Right hindlimb (tissue), 1 donor: ENCODE data around the gene C5orf46.
"Not testable (repeated sequence)": the region's sequence is repeated elsewhere in the genome, so short reads cannot be mapped to it uniquely, and the experiment has no call there.

Experiments
- DNase-seq: peaks from one replicate; pipeline ENCODE4 v3.0.0-alpha.2; 2018

Gene C5orf46

DNA sequence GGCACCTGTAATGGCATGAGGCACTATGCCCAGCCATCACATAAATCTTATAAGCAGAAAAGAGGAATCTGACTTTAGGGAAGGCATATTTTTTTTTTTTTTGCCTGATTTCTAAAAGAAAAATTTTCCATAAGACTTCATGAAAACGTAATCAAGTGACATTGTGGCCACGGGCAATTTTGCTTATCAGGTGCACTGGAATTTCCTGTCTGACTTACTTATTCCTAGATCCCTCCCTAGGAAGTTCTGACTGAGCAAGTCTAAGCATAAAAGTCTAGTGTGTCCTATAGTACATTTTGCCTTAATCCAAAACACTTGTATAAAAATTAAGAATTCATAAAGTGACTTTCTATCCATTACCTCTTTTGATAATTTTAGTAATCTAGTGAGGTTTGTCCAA is 12.5 kb downstream of the C5orf46 start:
- DNase-seq: no peak

DNA sequence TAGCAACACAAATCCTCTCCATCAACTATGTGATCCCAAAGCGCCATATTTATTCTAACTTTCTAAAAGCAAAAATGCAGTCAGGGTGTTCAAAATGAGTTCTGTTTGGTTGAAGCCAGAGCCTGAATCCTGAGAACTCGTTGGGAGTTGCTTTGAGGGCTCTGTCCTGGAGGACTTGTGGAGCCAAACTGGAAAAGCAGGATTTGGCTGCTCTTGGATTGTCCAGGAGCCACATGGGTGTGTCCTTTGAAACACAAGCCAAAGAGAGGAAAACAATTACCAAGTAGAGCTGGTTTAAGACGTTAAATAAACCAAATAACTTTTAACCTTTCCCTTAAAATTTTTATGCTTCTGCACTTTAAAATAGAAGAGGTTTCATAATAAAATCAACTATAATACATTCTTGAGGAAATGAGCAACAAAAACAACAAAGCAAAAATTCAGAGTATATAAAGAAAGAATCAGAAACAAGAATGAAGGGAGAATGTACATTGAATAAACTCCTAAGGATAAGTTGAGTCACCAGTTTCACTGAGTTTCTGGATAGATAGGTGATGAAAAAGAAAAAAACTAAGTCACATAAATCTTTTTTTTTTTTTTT is 13.5 kb downstream of the C5orf46 start:
- no peak for DNase-seq

DNA sequence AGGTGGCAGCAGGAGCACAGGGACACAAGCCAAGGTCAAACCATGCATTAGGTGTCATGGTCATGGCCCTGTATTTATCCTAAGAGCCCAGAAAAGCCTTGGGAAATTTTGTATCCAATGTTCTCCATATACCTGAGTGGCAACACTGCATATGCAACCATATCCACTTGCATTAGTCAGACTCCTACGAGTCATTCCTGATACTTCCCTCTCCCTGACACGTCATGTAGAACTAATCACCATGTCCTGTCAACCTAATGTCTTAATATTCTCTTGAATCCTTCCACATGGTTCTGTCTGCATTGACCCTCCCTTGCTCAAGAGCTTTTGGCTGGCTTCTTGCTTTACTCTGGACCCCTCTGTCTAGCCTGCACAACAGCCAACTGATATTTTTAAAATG is 18.4 kb downstream of the C5orf46 start:
- no peak for DNase-seq

DNA sequence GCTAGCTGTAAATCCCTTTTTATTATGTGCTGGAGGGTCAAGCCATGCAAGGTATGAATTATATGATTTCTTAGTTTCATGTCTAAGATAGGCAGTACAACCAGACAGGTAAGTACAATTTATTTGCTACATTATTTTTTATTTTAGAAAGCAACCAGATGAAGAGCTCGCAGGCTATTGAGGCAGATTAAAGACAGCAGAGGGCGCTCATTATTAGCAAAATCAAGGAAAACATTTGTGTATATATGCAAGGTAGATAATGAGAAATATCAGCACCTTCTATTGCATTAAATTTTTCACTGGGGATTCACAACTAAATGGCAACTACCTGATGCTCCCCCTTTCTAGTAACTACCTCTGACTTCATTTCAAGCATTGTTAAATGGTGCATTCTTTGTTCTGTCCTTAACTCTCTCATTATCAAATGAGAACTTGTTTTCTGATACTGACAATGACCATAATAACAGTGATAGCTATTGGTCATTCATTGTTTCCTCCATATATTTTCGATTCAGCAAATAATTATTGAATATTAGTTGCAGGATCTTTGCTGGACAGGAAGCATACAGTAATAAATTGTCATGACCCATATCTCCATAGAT is 19.2 kb downstream of the C5orf46 start:
- DNase-seq: no peak

DNA sequence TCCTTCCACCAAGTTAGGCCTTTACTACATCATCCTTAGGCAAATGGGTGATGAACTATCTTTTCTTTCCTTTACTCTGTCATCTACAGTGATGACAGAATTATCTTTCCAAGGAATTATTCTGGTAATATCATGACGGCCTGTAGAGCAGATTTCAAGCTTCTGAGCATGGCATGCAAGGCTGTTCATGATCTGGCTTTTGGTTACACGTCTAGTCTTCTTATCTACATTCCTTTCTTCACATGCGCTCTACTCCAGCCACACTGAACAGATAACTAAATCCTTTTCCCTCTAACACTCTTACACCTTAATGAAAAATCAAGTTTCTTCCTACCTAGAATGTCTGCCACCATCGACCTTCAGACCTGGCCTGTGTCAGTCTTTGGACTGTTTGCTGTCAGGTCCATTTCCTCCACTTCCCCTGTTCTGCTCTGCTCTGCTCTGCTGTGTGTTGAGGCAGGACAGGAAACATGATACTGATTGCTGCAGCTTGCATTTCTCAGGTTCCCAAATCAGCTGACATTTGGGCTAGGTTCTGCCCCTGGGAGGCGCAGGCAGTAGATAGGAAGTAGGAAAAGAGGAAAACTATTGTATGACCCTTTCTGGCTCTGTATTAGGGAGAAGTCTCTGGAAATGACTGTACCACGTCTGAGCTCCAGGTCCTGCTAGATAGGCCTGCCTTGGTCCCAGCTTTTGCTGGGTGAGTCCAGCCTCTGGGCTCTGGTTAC is 23.6 kb downstream of the C5orf46 start:
- DNase-seq: no peak

DNA sequence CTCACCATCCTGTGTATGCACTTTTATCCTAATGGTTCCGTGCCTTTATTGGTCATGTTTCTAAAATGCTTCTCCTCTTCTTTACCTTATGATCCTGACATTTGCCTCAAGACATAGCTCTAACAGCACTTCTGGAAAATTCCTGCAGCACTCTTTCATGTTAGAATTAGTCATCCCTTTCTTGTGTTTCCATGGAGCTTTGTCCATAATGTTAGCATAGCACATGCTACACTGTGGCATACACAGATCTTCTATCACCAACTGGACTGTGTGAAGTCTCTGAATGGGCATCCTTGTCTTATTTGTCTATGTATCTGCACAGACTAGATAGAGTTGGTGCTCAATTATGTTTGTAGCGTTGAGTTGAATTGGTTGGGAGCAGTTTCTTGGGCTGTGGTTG is 25.9 kb downstream of the C5orf46 start:
- DNase-seq: no peak

DNA sequence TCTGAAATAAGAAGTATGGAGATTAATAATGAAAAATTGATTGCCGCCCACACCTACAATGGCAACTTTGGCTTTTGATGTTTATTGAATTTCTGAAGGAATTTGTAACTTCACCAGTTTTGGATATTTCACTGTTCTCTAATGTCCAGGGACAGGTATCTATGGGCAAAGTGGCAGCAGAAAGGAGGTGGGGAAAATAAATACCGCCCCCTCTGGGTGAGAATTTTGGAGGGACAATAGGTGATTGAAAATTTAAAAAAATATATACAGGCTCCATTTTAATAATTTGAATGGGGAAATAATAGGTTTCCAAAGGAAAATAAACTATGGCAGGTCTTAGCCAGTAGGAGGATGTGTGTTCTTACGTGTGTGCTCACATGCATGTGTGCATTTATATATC is 26.6 kb downstream of the C5orf46 start:
- no peak for DNase-seq

DNA sequence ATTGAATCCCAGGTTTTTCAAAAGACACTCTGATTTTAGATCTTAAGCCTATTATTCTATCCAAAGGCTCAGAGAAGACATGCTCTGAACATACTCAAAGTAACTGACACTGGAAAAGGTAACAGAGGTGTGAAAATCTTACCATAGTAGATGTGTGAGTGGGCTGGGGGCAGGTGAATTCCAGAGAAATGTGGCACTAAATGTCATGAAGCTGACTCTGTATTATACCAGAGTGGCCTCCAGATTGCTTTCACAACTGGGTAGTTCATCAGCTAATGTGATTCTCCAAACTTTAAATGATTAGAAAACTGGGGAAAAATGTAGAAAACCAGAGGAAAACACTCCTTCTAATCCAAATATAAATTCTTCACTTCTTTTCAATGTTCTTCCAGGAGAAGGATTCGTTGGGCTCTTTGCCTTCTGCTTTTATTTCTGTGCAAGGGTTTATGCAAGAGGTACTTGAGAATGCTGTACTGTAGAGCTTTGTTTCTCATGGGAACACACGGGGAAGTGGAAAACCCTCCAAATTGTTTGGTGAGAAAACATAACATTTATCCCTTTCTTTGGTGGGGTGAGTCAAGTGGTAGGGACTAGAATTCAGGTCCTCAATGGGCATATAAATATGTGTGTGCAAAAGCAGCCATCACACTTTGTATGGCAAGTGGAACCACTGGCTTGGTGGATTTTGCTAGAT is 28.1 kb downstream of the C5orf46 start, which contains the start of gene SCGB3A2:
SCGB3A2 (plus strand) TSS at position 646 of the 694 bp plus-strand sequence. CDS start 93 bp downstream, outside the sequence.
- DNase-seq: no peak

DNA sequence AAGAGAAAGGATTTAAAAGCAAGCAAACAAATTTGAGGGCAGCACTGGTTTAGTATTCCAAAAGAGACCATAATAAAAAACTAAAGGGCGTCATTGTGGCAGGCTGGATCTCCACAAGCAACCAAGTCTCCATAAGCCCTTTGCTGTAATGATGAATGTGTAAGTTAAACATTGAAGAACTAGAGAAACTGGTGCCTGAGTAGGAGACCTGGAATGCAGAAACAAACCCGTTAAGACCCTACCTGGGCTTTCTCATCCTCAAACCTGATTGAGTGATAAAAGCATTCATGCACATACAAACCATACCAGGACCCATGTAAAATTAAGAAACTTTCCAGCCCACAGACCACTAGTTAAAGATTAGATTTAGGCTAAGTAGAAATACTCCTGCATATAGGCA is 29.7 kb downstream of the C5orf46 start:
- no peak for DNase-seq

DNA sequence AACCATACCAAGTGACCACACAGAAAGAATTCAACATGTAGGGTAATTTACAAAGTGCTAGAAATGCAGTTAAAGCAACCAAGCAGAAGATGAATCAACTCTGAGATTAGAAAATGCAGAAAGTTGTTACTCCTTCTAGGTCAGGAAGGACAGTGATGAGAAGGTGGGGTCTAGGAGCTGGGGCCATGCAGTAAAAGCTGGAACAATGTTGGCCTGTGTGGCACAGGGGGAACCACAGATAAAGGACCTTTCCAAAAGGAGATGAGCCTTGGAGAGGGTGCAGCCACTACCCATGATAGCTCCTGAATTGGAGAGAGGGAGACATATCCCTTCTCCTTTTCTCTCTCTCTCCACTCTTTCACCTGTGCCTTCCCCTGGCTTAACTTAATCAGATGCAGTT is 30.2 kb downstream of the C5orf46 start:
- no peak for DNase-seq

DNA sequence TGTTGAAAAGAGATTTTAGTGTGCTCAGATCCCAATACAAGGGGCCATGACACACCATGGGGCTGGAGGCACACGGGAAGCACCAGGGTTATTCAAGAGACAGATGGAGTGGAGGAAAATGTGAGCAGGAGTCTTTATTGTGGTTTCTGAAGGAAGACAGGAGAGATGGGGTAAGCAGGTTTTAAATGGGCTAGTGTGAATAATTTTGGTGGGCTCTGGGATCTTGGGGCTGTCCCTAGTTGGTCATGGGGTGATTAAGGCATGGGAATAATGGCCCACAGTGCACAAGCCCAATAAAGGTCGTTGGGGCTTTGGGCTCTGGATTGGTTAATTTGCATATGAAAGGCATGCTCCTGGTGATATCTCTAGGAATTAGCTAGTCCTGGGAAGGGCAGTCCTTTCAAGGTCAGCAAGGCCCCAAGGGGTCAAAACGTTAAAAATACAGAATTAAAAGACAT is 31.4 kb downstream of the C5orf46 start:
- DNase-seq: no peak

DNA sequence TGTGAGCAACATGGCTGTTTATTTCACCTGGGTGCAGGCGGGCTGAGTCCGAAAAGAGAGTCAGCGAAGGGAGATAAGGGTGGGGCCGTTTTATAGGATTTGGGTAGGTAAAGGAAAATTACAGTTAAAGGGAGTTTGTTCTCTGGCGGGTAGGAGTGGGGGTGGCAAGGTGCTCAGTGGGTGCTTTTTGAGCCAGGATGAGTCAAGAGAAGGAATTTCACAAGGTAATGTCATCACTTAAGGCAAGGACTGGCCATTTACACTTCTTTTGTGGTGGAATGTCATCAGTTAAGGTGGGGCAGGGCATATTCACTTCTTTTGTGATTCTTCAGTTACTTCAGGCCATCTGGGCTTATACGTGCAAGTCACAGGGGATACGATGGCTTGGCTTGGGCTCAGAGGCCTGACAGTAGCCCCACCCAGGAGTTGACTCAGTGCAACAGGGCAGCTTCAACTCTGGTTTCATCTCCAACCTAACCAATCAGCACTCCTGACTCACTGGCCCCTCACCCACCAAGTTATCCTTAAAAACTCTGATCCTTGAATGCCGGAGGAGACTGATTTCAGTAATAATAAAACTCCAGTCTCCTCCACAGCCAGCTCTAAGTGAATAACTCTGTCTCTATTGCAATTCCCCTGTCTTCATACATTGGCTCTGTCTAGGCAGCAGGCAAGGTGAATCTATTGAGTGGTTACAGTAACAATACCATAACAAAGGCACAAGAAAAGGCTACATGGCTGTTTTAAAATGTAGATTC is 32.0 kb downstream of the C5orf46 start:
- not testable (repeated sequence) for DNase-seq

DNA sequence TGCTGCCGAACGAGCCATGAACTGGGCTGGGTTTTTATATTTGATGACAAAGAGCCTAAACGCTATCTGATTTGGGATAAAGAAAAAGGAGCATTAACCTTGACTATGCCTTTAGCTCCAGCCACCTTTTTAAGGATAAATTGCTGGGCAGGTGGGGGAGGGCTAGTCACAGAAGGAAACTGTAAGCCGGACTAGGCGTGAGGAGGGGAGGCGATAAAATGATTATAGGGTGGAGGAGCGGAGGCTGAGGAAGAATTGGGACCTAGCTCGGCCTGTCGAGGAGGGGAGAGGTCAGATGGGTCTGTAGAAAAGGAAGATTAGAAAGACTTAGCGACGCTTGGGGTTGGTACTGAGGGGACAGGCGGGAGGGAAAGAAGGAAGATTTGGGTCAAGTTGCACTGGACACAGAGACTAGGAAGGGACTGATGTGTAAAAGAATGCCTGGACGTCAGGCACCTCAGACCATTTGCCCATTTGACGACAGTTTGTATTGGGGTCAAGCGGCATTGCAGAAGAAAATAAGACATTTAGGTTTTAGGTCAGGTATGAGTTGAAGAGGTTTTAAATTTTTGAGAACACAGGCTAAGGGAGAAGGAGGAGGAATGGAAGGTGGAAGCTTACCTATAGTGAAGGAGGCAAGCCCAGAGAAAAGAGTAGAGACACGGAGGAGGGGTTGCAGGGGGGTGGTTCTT is 33.4 kb downstream of the C5orf46 start:
- not testable (repeated sequence) for DNase-seq

DNA sequence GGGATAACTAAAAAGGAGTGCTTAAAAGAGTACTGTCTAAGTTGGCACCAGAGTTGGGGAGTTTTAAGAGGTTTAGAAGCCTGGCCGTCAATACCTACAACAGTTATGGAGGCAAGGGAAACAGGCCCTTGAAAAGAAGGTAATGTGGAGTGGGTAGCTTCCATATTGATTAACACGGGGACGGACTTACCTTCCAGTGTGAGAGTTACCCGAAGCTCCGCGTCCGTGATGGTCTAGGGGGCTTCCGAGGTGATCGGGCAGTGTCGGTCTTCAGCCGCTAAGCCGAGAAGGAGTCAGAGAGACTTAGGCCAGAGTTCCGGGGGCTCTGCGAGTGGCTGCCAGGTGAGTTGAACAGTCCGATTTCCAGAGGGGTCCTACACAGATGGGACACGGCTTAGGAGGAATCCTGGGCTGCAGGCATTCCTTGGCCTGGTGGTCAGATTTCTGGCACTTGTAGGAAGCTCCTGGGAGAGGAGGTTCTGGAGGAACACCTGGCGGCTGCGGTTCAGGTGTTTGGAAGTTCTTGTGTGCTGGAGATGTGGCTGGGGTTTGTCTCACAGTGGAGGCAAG is 34.3 kb downstream of the C5orf46 start:
- DNase-seq: not testable (repeated sequence)

DNA sequence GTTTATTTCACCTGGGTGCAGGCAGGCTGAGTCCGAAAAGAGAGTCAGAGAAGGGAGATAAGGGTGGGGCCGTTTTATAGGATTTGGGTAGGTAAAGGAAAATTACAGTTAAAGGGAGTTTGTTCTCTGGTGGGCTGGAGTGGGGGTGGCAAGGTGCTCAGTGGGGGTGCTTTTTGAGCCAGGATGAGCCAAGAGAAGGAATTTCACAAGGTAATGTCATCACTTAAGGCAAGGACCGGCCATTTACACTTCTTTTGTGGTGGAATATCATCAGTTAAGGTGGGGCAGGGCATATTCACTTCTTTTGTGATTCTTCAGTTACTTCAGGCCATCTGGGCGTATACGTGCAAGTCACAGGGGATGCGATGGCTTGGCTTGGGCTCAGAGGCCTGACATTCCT is 36.4 kb downstream of the C5orf46 start:
- not testable (repeated sequence) for DNase-seq

DNA sequence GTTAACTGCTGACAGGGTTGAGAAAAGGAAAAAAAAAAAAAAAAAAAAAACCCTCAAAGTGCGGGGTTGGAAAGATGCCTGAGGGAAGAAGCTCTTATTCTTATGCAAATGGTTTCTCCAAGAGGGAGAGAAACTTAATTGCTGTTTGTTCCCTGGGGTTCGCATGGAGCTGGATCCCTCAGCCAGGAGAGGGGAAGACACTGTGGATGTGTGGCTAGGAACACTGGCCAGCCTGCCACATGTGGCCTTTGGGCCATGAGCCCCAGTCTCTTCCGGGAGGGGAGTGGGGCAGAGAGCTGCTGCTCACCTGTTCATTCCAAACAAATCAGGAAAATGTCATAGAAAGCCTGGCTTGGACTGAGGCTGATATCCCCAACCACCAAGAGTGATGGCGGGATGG is 37.2 kb downstream of the C5orf46 start:
- DNase-seq: no peak

DNA sequence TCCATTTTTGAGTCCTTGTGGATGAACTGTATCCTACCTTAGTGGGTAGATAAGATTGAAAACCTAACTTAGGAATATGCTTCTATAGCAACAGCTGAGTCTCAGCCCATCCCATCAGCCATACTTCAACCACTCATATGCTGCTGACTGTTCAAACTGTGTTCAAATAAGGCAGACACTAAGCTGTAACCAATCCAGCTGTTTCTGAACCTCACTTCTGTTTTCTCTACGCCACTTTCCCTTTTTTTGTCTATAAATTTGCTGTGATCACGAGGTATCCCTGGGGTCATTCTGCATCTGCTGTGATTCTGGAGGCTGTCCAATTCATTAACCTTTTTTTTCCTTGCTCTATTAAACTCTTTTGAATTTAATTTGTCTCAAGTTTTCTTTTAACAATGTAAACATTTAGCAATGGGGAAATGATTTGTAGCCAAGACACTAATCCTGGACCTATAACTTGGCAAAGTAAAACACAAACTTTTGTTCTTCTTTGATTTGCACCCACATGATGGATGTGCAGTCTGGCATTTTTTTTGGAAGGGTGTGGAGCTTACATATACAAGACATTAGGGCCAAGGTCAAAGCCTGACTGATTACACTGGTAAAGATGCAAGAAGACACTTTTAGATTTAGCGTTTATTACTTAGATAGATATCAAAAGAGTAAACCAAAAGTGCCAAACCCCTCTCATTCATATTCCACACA is 42.7 kb downstream of the C5orf46 start:
- DNase-seq: no peak

DNA sequence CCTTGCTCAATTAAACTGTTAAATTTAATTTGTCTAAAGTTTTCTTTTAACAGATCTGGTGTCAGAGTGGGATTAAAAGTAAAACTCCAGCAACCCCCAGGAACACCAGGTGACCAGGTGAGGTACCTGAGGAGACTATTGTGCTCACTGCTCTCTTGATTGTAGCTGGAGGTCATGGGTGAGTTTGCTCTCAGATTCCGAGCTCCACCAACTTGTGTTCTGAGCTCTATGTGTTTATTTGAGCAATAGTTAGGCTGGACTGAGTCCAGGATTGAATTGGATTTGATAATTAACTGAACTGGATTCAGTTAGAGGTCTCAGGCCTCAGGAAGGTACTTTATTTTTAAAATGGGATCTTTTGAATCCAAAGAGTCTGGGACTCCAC is 45.7 kb downstream of the C5orf46 start:
- no peak for DNase-seq

DNA sequence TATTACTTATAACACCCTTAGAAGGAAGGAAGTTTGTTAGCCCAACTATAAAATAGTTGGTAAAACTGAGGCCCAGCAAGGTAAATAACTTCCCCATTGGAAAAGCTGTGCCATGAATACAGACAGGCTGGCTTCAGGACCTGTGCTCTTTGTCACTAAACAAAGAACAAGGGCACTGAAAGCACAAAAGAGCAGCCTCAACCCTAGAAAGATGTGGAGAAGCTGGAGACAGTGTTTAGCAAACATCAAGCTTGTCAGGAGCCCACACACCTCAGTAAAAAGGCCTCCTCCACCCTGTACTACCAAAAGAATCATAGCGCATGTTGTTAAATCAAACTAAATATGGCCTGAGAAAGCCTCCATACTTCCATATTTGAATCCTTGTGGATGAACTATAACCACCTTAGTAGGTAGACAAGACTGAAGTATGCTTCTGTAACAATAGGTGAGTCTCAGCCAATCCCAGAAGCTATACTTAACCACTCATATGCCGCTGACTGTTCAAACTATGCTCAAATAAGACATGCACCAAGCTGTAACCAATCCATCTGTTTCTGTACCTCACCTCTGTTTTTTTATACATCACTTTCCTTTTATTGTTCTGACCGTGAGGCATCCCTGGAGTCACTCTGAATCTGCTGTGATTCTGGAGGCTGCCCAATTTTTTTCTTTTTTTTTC is 46.2 kb downstream of the C5orf46 start:
- no peak for DNase-seq

DNA sequence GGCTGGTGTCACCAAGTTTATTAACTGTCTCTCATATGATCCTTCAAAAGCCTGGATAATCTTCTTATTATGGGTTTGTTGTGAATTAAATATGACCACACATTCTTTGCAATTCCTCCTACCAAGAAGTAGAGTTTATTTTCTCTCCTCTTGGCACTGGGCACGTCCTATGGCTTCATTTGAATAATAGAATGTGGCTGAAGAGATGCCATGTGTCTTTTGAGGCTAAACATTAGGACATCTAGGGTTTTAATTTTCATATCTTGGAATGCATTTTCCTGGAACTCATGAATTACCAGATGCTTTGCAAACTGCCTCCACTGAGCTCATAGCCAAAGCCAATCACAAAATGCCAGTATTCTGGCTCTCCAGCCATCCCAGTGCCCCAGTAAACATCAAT is 47.8 kb downstream of the C5orf46 start:
- no peak for DNase-seq
